Smooth muscle cell (in vitro differentiated cells): ENCODE measurements around the gene RRP8. TPM values are rescaled to one million over a fixed set of nuclear protein-coding genes. Genes with fewer than 3 reads are reported as not detected.

Experiments used
- DNase-seq: peaks from one replicate; lab custom pipeline; 2025; ENCODE audit not compliant: unreplicated experiment; lab: John Stamatoyannopoulos, UW
- H2AFZ ChIP-seq: fragments of 200-600 bp; sonication (generic); 2 replicates; pipeline ENCODE4 v1.6.0; 2016; ENCODE audit warnings: antibody characterized with exemption, low read depth, mild to moderate bottlenecking
- H3F3A ChIP-seq: fragments of 200-600 bp; sonication (generic); 2 replicates; pipeline ENCODE4 v1.6.0; 2017; ENCODE audit warnings: antibody characterized with exemption, low read depth
- H3K27ac ChIP-seq: fragments of 200-600 bp; sonication (generic); 2 replicates; pipeline ENCODE4 v1.5.1; 2016; ENCODE audit warnings: low read depth, mild to moderate bottlenecking
- H3K27me3 ChIP-seq: fragments of 200-600 bp; sonication (generic); 2 replicates; pipeline ENCODE4 v1.6.1; 2016; ENCODE audit warnings: low read depth, mild to moderate bottlenecking
- H3K36me3 ChIP-seq: fragments of 200-600 bp; sonication (generic); 2 replicates; pipeline ENCODE4 v1.5.1; 2016; ENCODE audit warnings: low read depth
- H3K4me1 ChIP-seq: fragments of 200-600 bp; sonication (generic); 2 replicates; pipeline ENCODE4 v1.5.1; 2016; ENCODE audit warnings: low read depth
- H3K4me2 ChIP-seq: fragments of 200-600 bp; sonication (generic); 2 replicates; pipeline ENCODE4 v1.6.0; 2016; ENCODE audit warnings: mild to moderate bottlenecking
- H3K4me3 ChIP-seq: fragments of 200-600 bp; sonication (generic); 2 replicates; pipeline ENCODE4 v1.5.1; 2016; ENCODE audit warnings: mild to moderate bottlenecking
- H3K79me2 ChIP-seq: fragments of 200-600 bp; sonication (generic); 2 replicates; pipeline ENCODE4 v1.6.0; 2016; ENCODE audit warnings: low read depth, mild to moderate bottlenecking
- H3K9ac ChIP-seq: fragments of 200-600 bp; sonication (generic); 2 replicates; pipeline ENCODE4 v1.6.0; 2016; ENCODE audit warnings: low read depth
- H3K9me3 ChIP-seq: fragments of 200-600 bp; sonication (generic); replicated peaks from 2 replicates; pipeline ENCODE4 v1.5.1; 2016; ENCODE audit warnings: low read depth
- H4K20me1 ChIP-seq: fragments of 200-600 bp; sonication (generic); 2 replicates; pipeline ENCODE4 v1.6.0; 2016; ENCODE audit warnings: low read depth
- CTCF ChIP-seq: fragments of 200-600 bp; sonication (generic); IDR thresholded peaks from 2 replicates; pipeline ENCODE4 v1.5.1; 2017; ENCODE audit warnings: borderline replicate concordance, mild to moderate bottlenecking, antibody characterized with exemption; ENCODE audit not compliant: insufficient read depth, poor library complexity, severe bottlenecking
- WGBS: methylation state at CpG from one replicate; pipeline ENCODE4 v1.1.7; 2016; ENCODE audit warnings: low lambda C conversion rate; 5-methylcytosine and 5-hydroxymethylcytosine counted together
- polyA plus RNA-seq: library from polyadenylated mRNA; unstranded; fragments of >200 nt; fragmentation: Nextera tagmentation; extraction: Ambion mirVana; gene quantifications from 2 replicates; pipeline ENCODE4 v1.2.1, GENCODE V29; 2016
- total RNA-seq: library from RNA; depleted of rRNA; stranded (reverse); fragments of >200 nt; gene quantifications from 2 replicates; pipeline ENCODE4 v1.2.3, GENCODE V29; 2014

The RRP8 gene
- total and polyA plus RNA-seq, 2 experiments from 2014 or later, result 10.2 to 24.9 TPM

GRCh38 chr11:6614446-6614845 is 11.0 kb upstream of the RRP8 start:
- H3K27me3 ChIP-seq, result no peaks in the 10 kb centered on the region
- peaks cover 31% of the 10 kb centered on the region for H3F3A ChIP-seq
- H3K4me3 ChIP-seq, result no peak overlapping the region
- DNase-seq, result no peak
- peaks cover 16% of the 10 kb centered on the region for H3K4me1 ChIP-seq
- no peaks in the 10 kb centered on the region for H3K36me3 ChIP-seq
- no peaks in the 10 kb centered on the region for H4K20me1 ChIP-seq
- H2AFZ ChIP-seq, result no peak overlapping the region
- no peak overlapping the region for H3K9ac ChIP-seq
- peaks cover 21% of the 10 kb centered on the region for H3K79me2 ChIP-seq
- no peak for TF ChIP-seq CTCF
- 100% methylated on average over 2 of the region's 2 CpGs for WGBS
- H3K27ac ChIP-seq, result no peak overlapping the region
- H3K4me2 ChIP-seq, result no peak overlapping the region
- no peaks in the 10 kb centered on the region for H3K9me3 ChIP-seq

DNA sequence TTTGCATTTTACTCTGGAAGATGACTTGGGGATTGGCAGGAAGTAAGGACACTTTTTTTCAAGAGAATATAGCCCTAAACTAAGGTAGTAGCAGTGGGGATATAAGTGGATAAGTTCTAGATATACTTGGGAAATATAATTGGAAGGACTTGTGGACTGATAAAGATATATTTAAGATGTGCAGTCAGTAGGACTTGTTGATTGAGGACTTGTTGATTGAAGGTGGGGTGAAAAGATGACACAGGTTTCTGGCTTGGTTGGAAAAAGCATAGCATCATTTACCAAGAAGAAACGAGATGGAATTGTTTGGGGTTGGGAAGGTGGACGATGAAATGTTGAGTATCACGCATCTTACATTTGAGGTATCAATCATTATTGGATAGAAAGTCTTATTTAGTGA is 10.1 kb upstream of the RRP8 start:
- peaks cover 31% of the 10 kb centered on the region for H3K79me2 ChIP-seq
- peak overlapping the region; percentile 90 for H3K9ac ChIP-seq
- H3K27me3 ChIP-seq, result no peaks in the 10 kb centered on the region
- H3K36me3 ChIP-seq, result no peaks in the 10 kb centered on the region
- no peak overlapping the region for H2AFZ ChIP-seq
- no peaks in the 10 kb centered on the region for H4K20me1 ChIP-seq
- 98% methylated on average over 3 of the region's 3 CpGs for WGBS
- H3K27ac ChIP-seq, result peak overlapping the region; percentile 99
- no peak for TF ChIP-seq CTCF
- no peak for DNase-seq
- no peaks in the 10 kb centered on the region for H3K9me3 ChIP-seq
- peak overlapping the region; percentile 96 for H3K4me2 ChIP-seq
- H3K4me3 ChIP-seq, result no peak overlapping the region
- peaks cover 13% of the 10 kb centered on the region for H3K4me1 ChIP-seq
- peaks cover 35% of the 10 kb centered on the region for H3F3A ChIP-seq

GRCh38 chr11:6612213-6613041 is 9.0 kb upstream of the RRP8 start, which contains the start of gene TAF10:
TAF10 (minus strand) TSS chr11:6612216; CDS start chr11:6612189, 27 bp downstream.
- peaks cover 41% of the 10 kb centered on the region for H3K79me2 ChIP-seq
- 1% methylated on average over 51 of the region's 51 CpGs for WGBS

More at GRCh38 chr11:6612213-6613041, 9.0 kb upstream of the RRP8 start, which contains the start of gene TAF10:
- peak within 1 kb of the TSS; percentile 67 for H3K4me3 ChIP-seq
- H3K4me2 ChIP-seq, result peak within 1 kb of the TSS; percentile 96
- H3K36me3 ChIP-seq, result no peaks in the 10 kb centered on the region
- TF ChIP-seq CTCF, result peak; percentile 32
- peaks cover 42% of the 10 kb centered on the region for H3F3A ChIP-seq
- H3K27ac ChIP-seq, result peak within 1 kb of the TSS; percentile 99
- no peaks in the 10 kb centered on the region for H3K9me3 ChIP-seq
- peaks cover under 1% of the 10 kb centered on the region for H4K20me1 ChIP-seq
- H2AFZ ChIP-seq, result peak within 1 kb of the TSS; percentile 49
- H3K4me1 ChIP-seq, result peaks cover 17% of the 10 kb centered on the region
- peak; percentile 83 for DNase-seq
- H3K27me3 ChIP-seq, result no peaks in the 10 kb centered on the region
- H3K9ac ChIP-seq, result peak within 1 kb of the TSS; percentile 90
